GM12874 (cell line): ENCODE results near the gene LDLRAD4.

Experiments used
- TF ChIP-seq, protein P1 (sequence below): IDR thresholded peaks from 2 replicates; pipeline ENCODE4 v1.5.1; 2011; ENCODE audit warnings: low read depth, mild to moderate bottlenecking, control low read depth, low read length, moderate library complexity; ENCODE audit not compliant: insufficient read depth

Gene LDLRAD4

DNA sequence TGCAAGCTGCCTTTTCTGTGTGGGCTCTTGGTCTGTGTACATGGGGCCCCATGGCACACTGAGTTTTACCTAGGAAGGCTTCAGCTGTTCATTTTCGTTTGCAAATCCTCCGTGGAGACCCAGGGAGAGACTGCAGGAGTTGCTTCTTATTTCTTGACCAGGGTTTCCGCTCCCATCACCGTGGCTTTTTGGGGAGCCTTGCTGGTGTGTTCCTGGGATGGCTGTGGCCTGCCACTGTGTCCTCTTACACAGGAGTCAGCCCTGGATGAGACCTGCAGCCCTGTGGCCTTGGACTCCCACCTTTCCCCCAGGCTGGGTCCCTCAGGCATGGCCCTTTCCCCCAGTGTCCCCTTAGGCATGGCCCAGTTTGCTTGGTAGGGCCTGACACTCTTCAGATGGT, 370.8 kb downstream of the LDLRAD4 start:
- TF ChIP-seq, protein P1, sequence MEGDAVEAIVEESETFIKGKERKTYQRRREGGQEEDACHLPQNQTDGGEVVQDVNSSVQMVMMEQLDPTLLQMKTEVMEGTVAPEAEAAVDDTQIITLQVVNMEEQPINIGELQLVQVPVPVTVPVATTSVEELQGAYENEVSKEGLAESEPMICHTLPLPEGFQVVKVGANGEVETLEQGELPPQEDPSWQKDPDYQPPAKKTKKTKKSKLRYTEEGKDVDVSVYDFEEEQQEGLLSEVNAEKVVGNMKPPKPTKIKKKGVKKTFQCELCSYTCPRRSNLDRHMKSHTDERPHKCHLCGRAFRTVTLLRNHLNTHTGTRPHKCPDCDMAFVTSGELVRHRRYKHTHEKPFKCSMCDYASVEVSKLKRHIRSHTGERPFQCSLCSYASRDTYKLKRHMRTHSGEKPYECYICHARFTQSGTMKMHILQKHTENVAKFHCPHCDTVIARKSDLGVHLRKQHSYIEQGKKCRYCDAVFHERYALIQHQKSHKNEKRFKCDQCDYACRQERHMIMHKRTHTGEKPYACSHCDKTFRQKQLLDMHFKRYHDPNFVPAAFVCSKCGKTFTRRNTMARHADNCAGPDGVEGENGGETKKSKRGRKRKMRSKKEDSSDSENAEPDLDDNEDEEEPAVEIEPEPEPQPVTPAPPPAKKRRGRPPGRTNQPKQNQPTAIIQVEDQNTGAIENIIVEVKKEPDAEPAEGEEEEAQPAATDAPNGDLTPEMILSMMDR, result no peak

DNA sequence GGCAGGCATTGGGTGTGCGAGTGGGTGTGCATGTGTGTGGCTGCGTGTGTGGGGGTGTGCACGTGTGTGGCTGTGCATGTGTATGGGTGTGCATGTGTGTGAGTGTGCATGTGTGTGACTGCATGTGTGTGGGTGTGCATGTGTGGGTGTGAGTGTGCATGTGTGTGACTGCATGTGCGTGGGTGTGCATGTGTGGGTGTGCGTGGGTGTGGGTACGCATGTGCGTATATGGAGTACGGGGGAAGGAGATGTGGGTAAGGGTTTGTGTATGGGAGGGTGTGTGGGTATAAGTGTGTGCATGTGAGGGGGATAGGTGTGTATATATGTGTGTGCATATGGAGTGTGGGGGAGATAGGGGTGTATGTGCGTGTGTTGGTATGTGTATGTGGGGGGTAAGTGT, 371.4 kb downstream of the LDLRAD4 start:
- TF ChIP-seq, protein P1, result no peak

DNA sequence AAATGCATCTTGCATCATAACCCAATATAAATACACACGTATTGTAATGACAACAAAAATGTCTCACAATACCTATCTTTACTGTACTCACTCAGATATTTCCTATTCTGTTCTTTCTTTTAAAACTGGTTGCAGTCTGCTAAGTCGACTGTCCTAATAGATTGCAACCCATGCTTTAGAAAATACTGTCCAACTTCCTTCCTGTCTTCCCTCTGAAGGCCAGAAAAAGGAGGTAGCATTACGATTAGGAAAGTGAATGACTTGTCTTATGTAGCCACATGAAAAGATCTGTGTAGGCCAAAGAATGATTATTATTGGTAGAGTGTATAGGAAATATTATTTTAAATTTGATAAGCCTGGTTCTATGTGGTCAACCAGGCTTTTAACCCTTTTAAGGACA, 373.7 kb downstream of the LDLRAD4 start:
- TF ChIP-seq, protein P1, result no peak

DNA sequence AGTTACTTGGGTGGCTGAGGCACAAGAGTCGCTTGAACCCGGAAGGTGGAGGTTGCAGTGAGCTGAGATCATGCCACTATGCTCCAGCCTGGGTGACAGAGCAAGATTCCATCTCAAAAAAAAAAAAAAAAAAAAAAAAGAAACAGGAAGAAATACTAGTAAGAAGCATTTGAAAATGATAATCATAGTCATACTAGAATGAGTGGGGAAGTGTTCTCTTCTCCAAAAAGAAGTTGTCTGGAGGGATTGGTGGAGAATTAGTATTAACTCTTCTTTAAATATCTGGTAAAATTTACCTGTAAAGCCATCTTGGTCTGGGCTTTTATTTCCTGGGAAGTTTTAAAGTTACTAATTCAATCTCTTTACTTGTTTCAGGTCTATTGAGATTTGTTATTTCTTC, 376.0 kb downstream of the LDLRAD4 start:
- TF ChIP-seq, protein P1, result no peak

DNA sequence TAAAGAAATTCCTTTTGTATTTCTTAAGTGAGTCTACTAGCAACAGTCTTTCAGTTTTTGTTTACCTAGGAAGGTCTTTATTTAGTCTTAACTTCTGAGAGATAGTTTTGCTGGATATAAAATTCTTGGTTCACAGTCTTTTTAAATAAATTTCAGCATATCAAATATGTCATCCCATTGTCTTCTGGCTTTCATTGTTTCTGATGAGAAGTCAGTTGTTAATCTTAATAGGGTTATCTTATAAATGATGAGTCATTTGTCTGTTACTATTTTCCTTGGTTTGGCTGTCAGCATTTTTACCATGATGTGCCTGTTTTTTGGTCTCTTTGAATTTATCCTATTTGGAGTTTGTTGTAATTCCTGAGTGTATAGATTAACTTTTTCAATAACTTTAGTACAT, 378.5 kb downstream of the LDLRAD4 start:
- TF ChIP-seq, protein P1, result no peak

DNA sequence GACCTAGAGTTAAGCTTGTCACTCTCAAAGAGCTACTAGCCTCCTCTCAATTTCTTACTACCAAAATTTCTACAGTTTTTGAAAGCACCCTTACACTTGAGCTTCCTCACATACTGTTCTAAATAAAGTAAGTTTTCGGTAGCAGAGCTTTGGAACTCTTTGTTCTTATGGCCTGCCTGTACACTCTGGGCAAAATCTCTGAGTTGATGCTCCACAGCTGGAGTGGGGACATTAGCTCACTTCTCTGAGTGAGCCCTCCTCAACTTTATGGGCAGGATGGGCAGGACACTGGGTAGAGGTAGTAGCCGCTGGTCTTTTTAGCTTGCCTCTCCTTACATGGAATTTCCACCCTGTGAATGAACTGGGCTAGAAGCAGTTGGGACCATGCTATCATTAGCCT, 380.0 kb downstream of the LDLRAD4 start:
- TF ChIP-seq, protein P1, result no peak

DNA sequence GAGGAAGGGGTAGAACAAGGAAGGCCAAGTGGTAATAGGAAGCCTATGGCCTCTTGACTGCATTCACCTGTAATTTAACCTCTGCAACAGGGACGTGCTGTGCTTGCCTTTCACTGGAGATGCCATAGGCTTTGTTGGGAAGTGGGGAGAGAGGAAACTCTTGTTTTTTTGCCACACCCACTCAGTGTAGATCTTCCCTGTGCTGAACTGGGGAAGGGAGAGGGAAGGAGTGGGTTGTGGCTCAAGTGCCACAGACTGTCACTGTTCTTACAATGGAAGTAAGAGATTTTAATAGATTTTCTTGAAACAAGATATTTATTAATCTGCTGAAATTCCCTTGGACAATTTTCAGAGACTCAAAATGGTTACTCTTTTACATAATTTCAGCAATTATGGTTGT, 380.5 kb downstream of the LDLRAD4 start:
- TF ChIP-seq, protein P1, result no peak

DNA sequence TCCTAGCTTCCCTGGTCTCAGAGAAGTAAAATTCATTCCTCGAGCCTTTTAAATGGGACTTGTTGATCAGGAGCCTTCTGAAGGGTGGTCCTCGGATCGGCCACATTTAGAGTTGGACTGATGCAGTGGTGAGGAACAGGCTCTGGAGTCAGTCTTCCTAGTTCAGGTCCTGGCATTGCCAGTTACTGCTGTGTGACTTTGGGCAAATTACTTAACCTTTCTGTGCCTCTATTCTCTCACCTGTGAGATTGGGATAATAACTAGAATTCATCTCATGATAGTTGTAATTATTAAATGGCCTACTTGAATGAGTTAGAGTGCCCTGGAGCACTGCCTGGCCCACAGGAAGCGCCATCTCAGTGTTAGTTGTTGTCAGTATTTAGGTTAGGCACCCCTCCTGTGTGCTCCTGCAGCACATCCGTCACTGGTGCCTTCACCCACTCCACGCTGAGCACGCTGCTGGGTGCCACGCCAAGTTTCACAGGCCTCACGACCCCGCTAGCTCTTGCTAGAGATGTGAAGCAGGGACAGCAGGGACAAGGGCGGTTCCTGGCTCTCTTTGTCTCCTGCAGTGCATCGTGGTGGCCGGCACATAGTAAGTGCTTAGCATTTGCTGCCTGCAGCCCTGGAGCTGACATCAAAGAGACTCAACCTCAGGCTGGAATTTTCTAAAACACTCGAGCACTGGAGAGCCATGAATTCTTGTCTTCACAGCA, 384.9 kb downstream of the LDLRAD4 start:
- TF ChIP-seq, protein P1, result no peak
